ENCODE data around the gene ADGRV1. TPM values are rescaled to one million over a fixed set of nuclear protein-coding genes. Genes with fewer than 3 reads are reported as not detected.

Gene ADGRV1
- total and polyA plus RNA-seq, 12 donors: 129 to 2,577 (median 695) TPM

DNA sequence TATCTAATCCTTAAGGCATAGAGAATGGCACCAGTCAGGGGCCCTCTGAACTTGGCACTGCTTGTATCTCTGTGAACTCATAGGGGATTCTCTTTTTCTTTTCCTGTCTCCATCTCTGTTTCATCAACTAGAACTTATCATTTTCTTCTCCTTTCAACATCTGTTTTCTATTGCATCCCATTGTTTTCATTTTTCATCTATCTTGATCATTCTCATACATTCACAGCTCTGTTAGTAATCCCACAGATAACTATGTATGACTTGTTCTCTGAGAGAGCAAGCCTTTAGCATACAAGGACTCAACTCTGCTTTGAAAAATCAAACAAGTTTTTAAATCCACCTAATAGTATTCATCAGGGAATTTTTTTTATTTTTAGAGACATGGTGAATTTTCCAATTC is 560.2 kb downstream of the ADGRV1 start:
- peak overlapping the region in 1 of 5 donors; percentile 80 for H3K27ac ChIP-seq
- TF ChIP-seq POLR2A (IDR thresholded peaks at IDR 0.05) (no peak), CTCF (IDR thresholded peaks at IDR 0.05) (no peak)
- no peak overlapping the region for H3K4me3 ChIP-seq
- no peaks in the 10 kb centered on the region for H3K36me3 ChIP-seq (replicated peaks in 1 of 2)
- peaks cover 14 to 64% of the 10 kb centered on the region in 2 donors for H3K4me1 ChIP-seq (replicated peaks in 1 of 2)
- no peaks in the 10 kb centered on the region for H3K9me3 ChIP-seq (replicated peaks in 1 of 3)
- intact Hi-C loops (cut with DNase I): loop anchor here in 1 of 2 donors (10.0 kb wide), 1 partner anchor 266 kb away; the partner anchor contains the start of gene ARRDC3
- no peaks in the 10 kb centered on the region for H3K27me3 ChIP-seq
- no peak for DNase-seq

DNA sequence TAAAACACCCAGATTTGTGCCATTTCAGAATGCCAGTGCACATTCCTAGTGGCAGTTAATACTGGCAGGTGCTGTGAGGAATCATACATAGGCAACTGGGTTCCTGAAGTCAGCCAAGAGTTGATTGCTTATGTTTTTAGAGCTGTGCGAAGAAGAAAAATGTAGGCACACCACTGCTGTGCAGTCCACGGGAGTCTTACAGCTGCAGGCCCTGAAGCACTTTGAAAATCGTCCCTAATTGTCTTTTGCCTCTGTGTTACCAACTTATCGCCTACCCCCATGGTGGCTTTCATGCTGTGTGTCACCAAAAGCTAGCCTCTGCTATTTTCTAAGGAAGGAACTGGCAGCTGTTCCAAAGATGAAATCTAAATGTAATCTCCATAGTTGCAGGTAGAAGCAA is 560.6 kb downstream of the ADGRV1 start:
- no peak for DNase-seq
- no peaks in the 10 kb centered on the region for H3K9me3 ChIP-seq (replicated peaks in 1 of 3)
- intact Hi-C loops (cut with DNase I): loop anchor here in 1 of 2 donors (10.0 kb wide), 1 partner anchor 266 kb away; the partner anchor contains the start of gene ARRDC3
- no peak overlapping the region for H3K4me3 ChIP-seq
- peaks cover 15 to 64% of the 10 kb centered on the region in 2 donors for H3K4me1 ChIP-seq (replicated peaks in 1 of 2)
- no peaks in the 10 kb centered on the region for H3K36me3 ChIP-seq (replicated peaks in 1 of 2)
- TF ChIP-seq CTCF (IDR thresholded peaks at IDR 0.05) (no peak), POLR2A (IDR thresholded peaks at IDR 0.05) (no peak)
- no peaks in the 10 kb centered on the region for H3K27me3 ChIP-seq
- WGBS, 4 donors: 87 to 95% (median 93%) methylated on average over 4 of the region's 4 CpGs
- peak overlapping the region in 1 of 5 donors; percentile 80 for H3K27ac ChIP-seq

DNA sequence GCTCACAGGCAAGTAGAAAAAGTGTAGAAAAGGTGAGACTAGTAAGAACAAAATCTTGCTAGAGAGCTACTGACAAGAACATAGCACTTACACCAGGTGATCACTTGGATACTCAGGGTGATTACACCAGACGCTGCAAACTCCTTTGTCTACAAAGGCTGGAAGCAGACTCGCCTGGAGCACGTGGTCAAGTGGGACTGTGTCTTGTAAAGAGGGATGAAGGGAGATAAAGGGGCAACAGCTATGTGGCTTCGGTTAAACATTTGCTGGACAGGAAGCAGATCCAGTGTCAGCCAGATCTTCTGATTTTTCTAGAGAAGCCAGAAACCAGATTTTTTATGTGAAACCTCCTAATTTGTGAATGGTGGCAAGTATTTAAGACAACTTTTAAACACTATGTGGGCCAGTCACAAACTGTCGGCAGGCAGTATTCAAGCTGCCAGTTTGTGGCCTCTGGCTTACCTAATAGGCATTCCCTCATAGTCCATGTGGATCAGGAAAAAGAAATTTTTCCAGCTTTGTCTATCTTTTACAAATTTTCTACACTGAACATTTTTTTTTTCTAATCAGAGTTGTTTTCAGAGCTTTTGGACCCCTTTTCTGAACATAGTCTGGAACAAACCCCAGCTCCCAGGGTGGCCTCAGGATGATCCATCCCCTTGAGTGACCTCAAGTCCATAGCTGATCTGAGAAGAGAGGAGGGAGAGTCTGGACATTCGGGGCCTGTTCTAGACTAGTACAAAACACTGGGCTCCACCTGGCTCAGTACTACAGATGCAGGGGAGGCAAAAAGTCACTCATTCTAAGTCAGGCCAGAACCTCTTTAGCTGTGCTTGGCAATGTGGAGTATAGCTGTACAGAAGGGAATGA is 561.6 kb downstream of the ADGRV1 start:
- Histone ChIP-seq H3K4me3 (no peak overlapping the region), H3K4me1 (replicated peaks in 1 of 2) (peaks cover 10 to 65% of the 10 kb centered on the region in 2 donors), H3K27ac (peak overlapping the region in 3 of 5 donors; percentile 24 to 80 (median 61)), H3K27me3 (no peaks in the 10 kb centered on the region), H3K36me3 (replicated peaks in 1 of 2) (no peaks in the 10 kb centered on the region), H3K9me3 (replicated peaks in 1 of 3) (no peaks in the 10 kb centered on the region)
- no peak for DNase-seq
- WGBS, 4 donors: 73 to 83% (median 77%) methylated on average over 6 of the region's 6 CpGs
- no peak for TF ChIP-seq POLR2A (IDR thresholded peaks at IDR 0.05)
- no peak for TF ChIP-seq CTCF (IDR thresholded peaks at IDR 0.05)
- intact Hi-C loops (cut with DNase I): loop anchor here in 1 of 2 donors (10.0 kb wide), 1 partner anchor 265 kb away; the partner anchor contains the start of gene ARRDC3

- Histone ChIP-seq H3K4me1 (replicated peaks in 1 of 2) (peaks cover 16 to 73% of the 10 kb centered on the region in 2 donors), H3K4me3 (no peak overlapping the region), H3K27ac (peak overlapping the region; percentile 24 to 80 (median 57)), H3K27me3 (no peaks in the 10 kb centered on the region), H3K36me3 (replicated peaks in 1 of 2) (no peaks in the 10 kb centered on the region), H3K9me3 (replicated peaks in 1 of 3) (no peaks in the 10 kb centered on the region)
- WGBS, 4 donors: 62 to 73% (median 69%) methylated on average over 7 of the region's 7 CpGs
- TF ChIP-seq CTCF (IDR thresholded peaks at IDR 0.05) (no peak), POLR2A (IDR thresholded peaks at IDR 0.05) (no peak)
- no peak for DNase-seq
- intact Hi-C loops (cut with DNase I): no loop called here
Observed at GRCh38 chr5:91121347-91121993, 562.9 kb downstream of the ADGRV1 start.
